OCI-LY1 (cell line): Measurements from ENCODE around the gene PPARD.
A peak's percentile ranks its signal among the peaks of the same experiment; 100 is the strongest.

Experiments used
- H2AFZ ChIP-seq: fragments of 200-600 bp; sonication (generic), shearing (Covaris generic); 2 replicates; pipeline ENCODE4 v1.6.0; 2014; ENCODE audit warnings: antibody characterized with exemption, mild to moderate bottlenecking, low read length
- H3F3A ChIP-seq: fragments of 200-600 bp; sonication (generic), shearing (Covaris generic); 2 replicates; pipeline ENCODE4 v1.6.0; 2014; ENCODE audit warnings: mild to moderate bottlenecking, antibody characterized with exemption, low read length, moderate library complexity; ENCODE audit not compliant: insufficient read depth
- H3K27ac ChIP-seq: fragments of 200-600 bp; sonication (generic); 2 replicates; pipeline ENCODE4 v1.5.1; 2014; ENCODE audit warnings: low read length, mixed run types, mild to moderate bottlenecking, low read depth; ENCODE audit not compliant: poor library complexity, severe bottlenecking
- H3K27me3 ChIP-seq: fragments of 200-600 bp; sonication (generic); 2 replicates; pipeline ENCODE4 v1.6.0; 2014; ENCODE audit warnings: antibody characterized with exemption, mild to moderate bottlenecking, low read length, moderate library complexity; ENCODE audit not compliant: insufficient read depth
- H3K36me3 ChIP-seq: fragments of 200-600 bp; sonication (generic); 2 replicates; pipeline ENCODE4 v1.6.1; 2014; ENCODE audit warnings: mild to moderate bottlenecking, antibody characterized with exemption, low read length, moderate library complexity, mixed read lengths; ENCODE audit not compliant: insufficient read depth
- H3K4me1 ChIP-seq: fragments of 200-600 bp; sonication (generic); 2 replicates; pipeline ENCODE4 v1.5.1; 2014; ENCODE audit warnings: mild to moderate bottlenecking, low read length, moderate library complexity; ENCODE audit not compliant: insufficient read depth, severe bottlenecking
- H3K4me2 ChIP-seq: fragments of 200-600 bp; sonication (generic), shearing (Covaris generic); 2 replicates; pipeline ENCODE4 v1.6.1; 2014; ENCODE audit warnings: low read length
- H3K4me3 ChIP-seq: fragments of 200-600 bp; sonication (generic); 2 replicates; pipeline ENCODE4 v1.5.1; 2014; ENCODE audit warnings: low read length, low read depth, mild to moderate bottlenecking, mixed read lengths; ENCODE audit not compliant: poor library complexity, severe bottlenecking
- H3K79me2 ChIP-seq: fragments of 200-600 bp; shearing (Covaris generic); 2 replicates; pipeline ENCODE4 v1.6.1; 2016; ENCODE audit warnings: mixed run types, low read length, mixed read lengths; ENCODE audit not compliant: insufficient read depth
- H3K9ac ChIP-seq: fragments of 200-600 bp; sonication (generic), shearing (Covaris generic); 2 replicates; pipeline ENCODE4 v1.6.1; 2014; ENCODE audit warnings: mild to moderate bottlenecking, low read length, mixed read lengths
- H3K9me2 ChIP-seq: fragments of 200-600 bp; sonication (generic), shearing (Covaris generic); 2 replicates; pipeline ENCODE4 v1.6.1; 2014; ENCODE audit warnings: low read depth, mild to moderate bottlenecking, low read length, mixed read lengths
- H3K9me3 ChIP-seq: fragments of 200-600 bp; shearing (Covaris generic); 2 replicates; pipeline ENCODE4 v1.6.1; 2014; ENCODE audit warnings: low read length, mixed read lengths
- H4K20me1 ChIP-seq: fragments of 200-600 bp; sonication (generic), shearing (Covaris generic); 2 replicates; pipeline ENCODE4 v1.6.0; 2016; ENCODE audit warnings: mild to moderate bottlenecking, low read length; ENCODE audit not compliant: insufficient read depth
- EZH2 ChIP-seq: fragments of 200-600 bp; sonication (generic), shearing (Covaris generic); IDR thresholded peaks from 2 replicates; pipeline ENCODE4 v1.8.0; 2017; ENCODE audit warnings: borderline replicate concordance, mixed run types, mild to moderate bottlenecking, antibody characterized with exemption, low read length, moderate library complexity, mixed read lengths
- TF ChIP-seq, protein P1 (sequence below): fragments of 200-600 bp; sonication (generic), shearing (Covaris generic); IDR thresholded peaks from 2 replicates; pipeline ENCODE4 v1.5.1; 2017; ENCODE audit warnings: mild to moderate bottlenecking, antibody characterized with exemption, low read length, moderate library complexity, mixed read lengths

Gene PPARD

DNA sequence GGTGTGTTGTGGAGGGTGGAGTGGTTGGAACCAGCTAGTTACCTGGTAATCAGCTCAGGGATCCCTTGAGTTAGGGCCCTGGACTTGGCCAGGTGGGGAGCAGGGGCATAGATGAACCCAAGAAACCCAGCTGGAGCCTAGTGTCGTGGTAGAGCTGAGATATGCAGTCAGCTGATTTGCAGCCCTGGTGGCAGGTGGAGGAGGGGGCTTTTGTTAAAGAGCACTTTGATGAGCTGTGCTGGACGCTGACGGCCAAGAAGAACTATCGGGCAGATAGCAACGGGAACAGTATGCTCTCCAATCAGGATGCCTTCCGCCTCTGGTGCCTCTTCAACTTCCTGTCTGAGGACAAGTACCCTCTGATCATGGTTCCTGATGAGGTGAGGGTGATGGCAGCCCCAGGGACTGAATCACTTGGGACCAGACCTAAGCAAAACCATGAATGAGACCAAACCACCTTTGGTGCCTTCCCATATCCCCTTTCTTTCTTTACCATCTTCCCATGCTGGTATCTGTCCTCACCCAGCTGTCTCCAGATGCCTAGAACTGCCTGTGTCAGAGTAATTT is 32.0 kb upstream of the PPARD start:
- Histone ChIP-seq H3K4me1 (peaks cover 17% of the 10 kb centered on the region), H3K9me3 (no peaks in the 10 kb centered on the region), H4K20me1 (no peaks in the 10 kb centered on the region), H3K9ac (no peak overlapping the region), H3K36me3 (no peaks in the 10 kb centered on the region), H3K4me2 (no peak overlapping the region), H3K27me3 (no peaks in the 10 kb centered on the region), H3K27ac (peak overlapping the region; percentile 49), H2AFZ (no peak overlapping the region), H3K4me3 (no peak overlapping the region), H3K79me2 (no peaks in the 10 kb centered on the region), H3F3A (no peaks in the 10 kb centered on the region), H3K9me2 (no peaks in the 10 kb centered on the region)
- no peak for TF ChIP-seq EZH2
- TF ChIP-seq, protein P1, sequence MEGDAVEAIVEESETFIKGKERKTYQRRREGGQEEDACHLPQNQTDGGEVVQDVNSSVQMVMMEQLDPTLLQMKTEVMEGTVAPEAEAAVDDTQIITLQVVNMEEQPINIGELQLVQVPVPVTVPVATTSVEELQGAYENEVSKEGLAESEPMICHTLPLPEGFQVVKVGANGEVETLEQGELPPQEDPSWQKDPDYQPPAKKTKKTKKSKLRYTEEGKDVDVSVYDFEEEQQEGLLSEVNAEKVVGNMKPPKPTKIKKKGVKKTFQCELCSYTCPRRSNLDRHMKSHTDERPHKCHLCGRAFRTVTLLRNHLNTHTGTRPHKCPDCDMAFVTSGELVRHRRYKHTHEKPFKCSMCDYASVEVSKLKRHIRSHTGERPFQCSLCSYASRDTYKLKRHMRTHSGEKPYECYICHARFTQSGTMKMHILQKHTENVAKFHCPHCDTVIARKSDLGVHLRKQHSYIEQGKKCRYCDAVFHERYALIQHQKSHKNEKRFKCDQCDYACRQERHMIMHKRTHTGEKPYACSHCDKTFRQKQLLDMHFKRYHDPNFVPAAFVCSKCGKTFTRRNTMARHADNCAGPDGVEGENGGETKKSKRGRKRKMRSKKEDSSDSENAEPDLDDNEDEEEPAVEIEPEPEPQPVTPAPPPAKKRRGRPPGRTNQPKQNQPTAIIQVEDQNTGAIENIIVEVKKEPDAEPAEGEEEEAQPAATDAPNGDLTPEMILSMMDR: no peak

DNA sequence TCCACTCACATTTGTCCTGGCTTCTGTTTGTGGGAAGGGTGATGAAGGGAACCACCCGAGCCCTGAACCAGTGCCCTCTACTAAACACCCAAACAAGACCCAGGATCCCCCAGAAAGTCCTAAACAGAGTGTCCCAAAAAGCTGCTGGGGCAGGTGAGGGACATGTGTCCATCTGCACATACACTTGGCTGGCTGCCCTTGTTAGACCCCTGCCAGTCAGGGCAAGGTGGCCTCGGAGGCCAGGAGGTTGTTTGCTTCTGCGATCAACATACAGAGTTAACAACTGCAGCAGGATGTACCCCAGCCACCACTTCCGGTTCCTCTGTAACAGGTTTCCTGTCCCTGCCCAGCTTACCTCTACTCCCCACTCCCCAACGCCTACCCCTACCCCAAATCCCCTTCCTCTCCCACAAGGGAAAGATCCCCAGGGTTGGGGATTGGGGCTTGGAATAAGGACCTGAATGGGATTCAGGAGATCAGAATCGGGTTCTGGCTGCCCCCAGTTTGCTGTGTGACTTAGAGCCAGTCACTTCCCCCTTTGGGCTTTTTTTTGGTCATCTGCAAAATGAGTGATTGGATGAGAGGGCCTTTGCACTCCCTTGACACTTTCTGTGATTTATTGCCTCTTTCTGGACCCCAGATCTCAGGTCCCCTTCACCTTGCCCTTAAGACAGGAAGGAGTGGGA is 30.8 kb upstream of the PPARD start:
- H3K27me3 ChIP-seq: no peaks in the 10 kb centered on the region
- peaks cover 17% of the 10 kb centered on the region for H3K4me1 ChIP-seq
- H3K36me3 ChIP-seq: peaks cover 2% of the 10 kb centered on the region; the same call in 1 of the 2 replicates
- peak overlapping the region; percentile 18 for H3K4me3 ChIP-seq
- H3K4me2 ChIP-seq: peak overlapping the region; percentile 49
- peak overlapping the region; percentile 49 for H3K27ac ChIP-seq
- peak overlapping the region; percentile 25; the same call in 1 of the 2 replicates for H3K9ac ChIP-seq
- no peaks in the 10 kb centered on the region for H3K9me3 ChIP-seq
- peak overlapping the region; percentile 85 for H2AFZ ChIP-seq
- no peaks in the 10 kb centered on the region for H3K79me2 ChIP-seq
- H4K20me1 ChIP-seq: no peaks in the 10 kb centered on the region
- H3F3A ChIP-seq: no peaks in the 10 kb centered on the region
- H3K9me2 ChIP-seq: no peaks in the 10 kb centered on the region
- TF ChIP-seq, protein P1: no peak
- no peak for TF ChIP-seq EZH2

DNA sequence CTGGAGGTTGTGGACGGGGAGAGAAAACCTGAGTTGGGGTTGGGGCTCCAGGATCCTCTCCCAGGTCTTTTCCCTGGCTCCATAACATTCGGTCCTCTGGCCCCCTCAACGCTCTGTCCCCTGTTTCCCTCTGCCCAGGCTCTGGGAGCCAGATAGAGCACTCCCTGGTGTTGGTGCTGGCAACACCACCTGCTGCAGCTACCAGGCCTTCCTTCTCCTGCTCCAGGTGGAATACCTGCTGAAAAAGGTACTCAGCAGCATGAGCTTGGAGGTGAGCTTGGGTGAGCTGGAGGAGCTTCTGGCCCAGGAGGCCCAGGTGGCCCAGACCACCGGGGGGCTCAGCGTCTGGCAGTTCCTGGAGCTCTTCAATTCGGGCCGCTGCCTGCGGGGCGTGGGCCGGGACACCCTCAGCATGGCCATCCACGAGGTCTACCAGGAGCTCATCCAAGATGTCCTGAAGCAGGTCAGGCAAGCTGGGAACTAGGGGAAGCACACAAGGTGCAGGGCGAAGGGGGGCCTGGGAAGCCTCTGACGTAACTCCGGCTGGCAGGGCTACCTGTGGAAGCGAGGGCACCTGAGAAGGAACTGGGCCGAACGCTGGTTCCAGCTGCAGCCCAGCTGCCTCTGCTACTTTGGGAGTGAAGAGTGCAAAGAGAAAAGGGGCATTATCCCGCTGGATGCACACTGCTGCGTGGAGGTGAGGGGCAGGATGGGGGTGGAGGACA is 30.1 kb upstream of the PPARD start:
- Histone ChIP-seq H3K4me2 (peak overlapping the region; percentile 49; the same call in 1 of the 2 replicates), H3K4me1 (peaks cover 17% of the 10 kb centered on the region), H3K9ac (no peak overlapping the region; the same call in 1 of the 2 replicates), H3F3A (no peaks in the 10 kb centered on the region), H3K27ac (peak overlapping the region; percentile 49), H3K36me3 (peaks cover 8% of the 10 kb centered on the region; the same call in 1 of the 2 replicates), H2AFZ (peak overlapping the region; percentile 85; the same call in 1 of the 2 replicates), H4K20me1 (no peaks in the 10 kb centered on the region), H3K4me3 (no peak overlapping the region), H3K9me2 (no peaks in the 10 kb centered on the region), H3K27me3 (no peaks in the 10 kb centered on the region), H3K79me2 (no peaks in the 10 kb centered on the region), H3K9me3 (no peaks in the 10 kb centered on the region)
- no peak for TF ChIP-seq EZH2
- TF ChIP-seq, protein P1: no peak
